Measurements from ENCODE around the gene CPEB3.

DNA sequence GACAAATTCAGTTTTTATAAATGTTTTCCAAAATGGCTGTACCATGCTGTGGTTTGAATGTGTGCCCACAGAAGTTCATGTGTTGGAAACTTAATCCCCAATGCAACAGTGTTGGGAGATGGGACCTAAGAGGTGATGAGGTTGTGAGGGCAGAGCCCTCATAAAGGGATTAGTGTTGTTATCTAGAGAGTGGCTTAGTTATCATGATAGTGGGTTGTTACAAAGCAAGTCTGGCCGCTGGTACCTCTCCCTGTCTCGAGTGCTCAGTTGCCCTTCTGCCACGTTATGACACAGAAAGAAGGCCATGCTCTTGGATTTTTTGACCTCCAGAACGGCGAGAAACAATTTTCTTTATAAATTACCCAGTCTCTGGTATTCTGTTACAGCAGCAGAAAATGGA is 248.3 kb downstream of the CPEB3 start:
- no peak for TF ChIP-seq REST (IDR thresholded peaks at IDR 0.05)
- no peak for TF ChIP-seq CTCF (IDR thresholded peaks at IDR 0.05; ENCODE audit: low read depth, low read length, missing input control)
- TF ChIP-seq MAX (IDR thresholded peaks at IDR 0.05): no peak
- no peak for TF ChIP-seq FOXA1 (IDR thresholded peaks at IDR 0.05)
- no peak for TF ChIP-seq HNF4A (conservative IDR thresholded peaks at IDR 0.05)
- TF ChIP-seq RAD21 (IDR thresholded peaks at IDR 0.05): no peak
- no peak for TF ChIP-seq YY1 (IDR thresholded peaks at IDR 0.05)
- no peak for TF ChIP-seq TAF1 (conservative IDR thresholded peaks at IDR 0.05)
- no peak for TF ChIP-seq EGR1 (IDR thresholded peaks at IDR 0.05; ENCODE audit: low read depth in 2 of 2)

All from liver (tissue), 3 donors.